LNCAP (cell line): ENCODE data around the gene RMRP.

Experiments
- TF ChIP-seq, protein P1 (sequence below): fragments of 450-650 bp; IDR thresholded peaks from 2 replicates; pipeline ENCODE4 v1.5.1; 2017; ENCODE audit warnings: mild to moderate bottlenecking

Gene RMRP

DNA sequence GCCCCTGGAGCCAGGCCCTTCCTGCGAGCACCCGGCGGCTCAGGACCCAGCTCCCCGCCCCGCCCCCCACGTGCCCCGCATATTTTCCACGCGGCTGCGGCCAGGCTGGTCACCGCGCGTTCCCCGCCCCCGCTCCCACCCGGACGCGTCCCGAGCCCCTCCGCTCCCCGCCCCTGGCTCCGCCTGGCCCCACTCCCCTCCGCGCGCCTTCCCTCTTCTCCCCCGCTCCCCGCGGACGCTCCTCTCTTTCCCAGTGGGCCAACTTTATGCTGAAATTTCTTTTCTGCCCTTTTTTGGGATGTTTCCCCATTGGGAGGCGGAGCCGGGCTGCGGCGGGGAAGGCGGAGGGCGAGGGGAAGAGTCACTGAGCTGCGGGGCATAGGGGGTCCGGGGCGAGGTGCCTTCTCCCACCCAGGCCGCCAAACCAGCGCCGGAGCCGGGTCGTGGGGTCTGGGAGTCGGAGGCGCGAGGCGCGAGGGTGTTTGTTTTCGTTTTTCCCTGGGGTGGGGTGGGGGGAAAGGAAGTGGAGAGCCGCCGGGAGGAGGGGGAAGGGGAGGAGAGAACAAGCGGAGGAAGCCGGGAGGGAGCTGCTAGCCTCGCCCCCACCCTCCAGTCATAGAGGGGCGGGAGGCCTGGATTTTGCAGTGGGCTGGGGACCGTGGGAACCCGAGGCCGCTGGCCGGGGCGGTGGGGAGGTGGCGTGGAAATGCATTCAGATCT, 33.0 kb upstream of the RMRP start:
- TF ChIP-seq, protein P1, sequence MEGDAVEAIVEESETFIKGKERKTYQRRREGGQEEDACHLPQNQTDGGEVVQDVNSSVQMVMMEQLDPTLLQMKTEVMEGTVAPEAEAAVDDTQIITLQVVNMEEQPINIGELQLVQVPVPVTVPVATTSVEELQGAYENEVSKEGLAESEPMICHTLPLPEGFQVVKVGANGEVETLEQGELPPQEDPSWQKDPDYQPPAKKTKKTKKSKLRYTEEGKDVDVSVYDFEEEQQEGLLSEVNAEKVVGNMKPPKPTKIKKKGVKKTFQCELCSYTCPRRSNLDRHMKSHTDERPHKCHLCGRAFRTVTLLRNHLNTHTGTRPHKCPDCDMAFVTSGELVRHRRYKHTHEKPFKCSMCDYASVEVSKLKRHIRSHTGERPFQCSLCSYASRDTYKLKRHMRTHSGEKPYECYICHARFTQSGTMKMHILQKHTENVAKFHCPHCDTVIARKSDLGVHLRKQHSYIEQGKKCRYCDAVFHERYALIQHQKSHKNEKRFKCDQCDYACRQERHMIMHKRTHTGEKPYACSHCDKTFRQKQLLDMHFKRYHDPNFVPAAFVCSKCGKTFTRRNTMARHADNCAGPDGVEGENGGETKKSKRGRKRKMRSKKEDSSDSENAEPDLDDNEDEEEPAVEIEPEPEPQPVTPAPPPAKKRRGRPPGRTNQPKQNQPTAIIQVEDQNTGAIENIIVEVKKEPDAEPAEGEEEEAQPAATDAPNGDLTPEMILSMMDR, result no peak

DNA sequence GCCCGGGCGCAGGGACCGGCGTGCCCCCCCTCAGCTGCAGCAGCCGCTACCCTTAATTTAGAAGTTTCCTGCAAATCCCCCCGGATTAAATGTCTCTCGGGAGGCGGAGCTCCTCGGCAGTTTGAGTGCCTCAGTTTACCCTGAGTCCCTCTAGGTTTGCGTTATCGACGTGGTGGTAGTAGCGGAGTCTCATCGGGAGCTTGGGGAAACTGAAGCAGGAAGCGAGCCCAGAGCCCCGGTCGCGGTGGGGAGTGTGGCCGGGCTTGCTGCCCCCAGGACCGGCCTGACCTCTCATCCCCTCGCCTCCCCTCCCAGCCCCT, 32.4 kb upstream of the RMRP start:
- TF ChIP-seq, protein P1, result no peak

DNA sequence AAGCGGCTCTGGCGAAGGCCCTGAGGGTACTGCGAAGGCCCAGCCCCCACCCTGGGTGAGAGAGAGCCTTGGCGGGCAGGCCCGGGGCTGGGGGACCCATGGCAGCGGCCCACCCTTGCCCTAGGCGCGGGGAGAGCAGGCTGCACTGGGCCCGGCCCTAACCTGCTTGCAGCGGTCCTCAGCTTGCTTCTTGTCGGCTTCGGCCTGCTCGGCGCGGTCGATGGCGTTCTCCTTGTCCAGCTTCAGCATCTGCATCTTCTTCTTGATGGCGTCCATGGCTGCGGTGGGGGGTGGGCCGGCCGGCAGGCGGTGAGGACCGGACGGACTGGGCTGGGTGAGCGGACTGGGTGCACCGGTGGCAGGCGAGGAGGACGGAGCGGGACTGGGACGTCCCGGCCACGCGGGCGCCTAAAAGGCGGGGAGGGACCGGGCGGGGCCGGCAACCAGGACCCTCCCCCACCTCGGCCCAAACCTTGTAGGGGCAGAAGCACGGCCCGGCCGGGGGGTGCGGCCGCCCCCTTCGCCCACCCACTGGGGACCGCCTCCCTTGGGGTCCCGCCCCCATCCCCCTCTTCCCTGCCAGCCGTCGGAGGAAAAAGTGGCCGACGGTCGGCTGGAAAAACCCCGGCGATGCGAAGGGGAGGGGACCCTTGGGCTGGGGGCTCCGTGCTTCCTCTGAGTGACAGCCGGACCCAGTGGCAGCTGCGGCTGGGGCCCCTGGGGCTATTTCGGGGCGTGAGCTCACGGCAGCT, 31.9 kb upstream of the RMRP start, which contains the start of gene TPM2:
TSS of gene TPM2 (minus strand) at position 384 of the 752 bp plus-strand sequence. CDS start at position 276, 108 bp downstream.
- TF ChIP-seq, protein P1, result no peak

DNA sequence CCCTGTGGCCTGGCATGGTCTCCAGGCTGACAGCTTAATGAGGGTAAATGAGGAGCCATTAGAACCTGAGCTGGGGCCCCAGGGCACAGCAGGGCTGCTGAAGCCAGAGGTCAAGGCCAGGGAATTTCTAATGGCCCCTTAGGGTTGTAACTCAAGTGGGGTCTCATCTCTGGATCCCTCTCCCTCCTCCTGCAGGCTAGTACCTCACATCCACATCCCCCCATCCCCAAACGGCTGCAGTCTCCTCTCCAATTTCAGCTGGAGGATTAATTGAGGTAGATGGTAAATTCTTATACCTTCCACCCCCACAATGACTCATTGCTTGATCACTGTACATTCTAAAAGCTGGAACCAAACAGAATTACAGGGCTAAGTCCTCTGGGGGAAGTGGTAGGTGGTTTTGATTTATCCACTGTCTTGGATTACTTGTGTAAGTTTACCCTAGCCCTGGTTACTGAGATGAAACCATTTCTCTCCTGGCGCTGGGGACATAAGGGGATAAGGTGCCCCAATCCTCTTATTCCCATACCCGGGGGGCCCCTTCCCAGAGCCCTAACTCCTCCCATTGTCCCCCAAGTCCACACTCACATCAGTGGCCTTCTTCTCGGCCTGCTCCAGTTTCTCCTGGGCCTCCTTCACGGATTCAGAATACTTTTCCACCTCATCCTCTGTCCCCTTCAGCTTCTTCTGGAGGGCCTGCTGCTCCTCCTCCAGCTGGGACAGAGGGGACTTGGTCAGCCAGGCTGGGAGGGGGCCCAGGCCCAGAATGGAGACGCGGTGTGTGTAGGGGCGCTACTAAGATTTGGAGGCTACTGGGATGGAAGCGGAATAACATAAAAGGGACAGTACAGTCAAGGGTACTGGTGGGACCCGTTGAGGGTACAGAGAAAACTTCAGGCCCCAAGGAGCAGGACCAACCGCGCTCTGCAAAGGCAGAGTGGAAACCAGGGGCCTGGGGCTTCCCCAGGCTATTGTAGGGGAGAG, 31.0 kb upstream of the RMRP start:
- TF ChIP-seq, protein P1, result no peak

DNA sequence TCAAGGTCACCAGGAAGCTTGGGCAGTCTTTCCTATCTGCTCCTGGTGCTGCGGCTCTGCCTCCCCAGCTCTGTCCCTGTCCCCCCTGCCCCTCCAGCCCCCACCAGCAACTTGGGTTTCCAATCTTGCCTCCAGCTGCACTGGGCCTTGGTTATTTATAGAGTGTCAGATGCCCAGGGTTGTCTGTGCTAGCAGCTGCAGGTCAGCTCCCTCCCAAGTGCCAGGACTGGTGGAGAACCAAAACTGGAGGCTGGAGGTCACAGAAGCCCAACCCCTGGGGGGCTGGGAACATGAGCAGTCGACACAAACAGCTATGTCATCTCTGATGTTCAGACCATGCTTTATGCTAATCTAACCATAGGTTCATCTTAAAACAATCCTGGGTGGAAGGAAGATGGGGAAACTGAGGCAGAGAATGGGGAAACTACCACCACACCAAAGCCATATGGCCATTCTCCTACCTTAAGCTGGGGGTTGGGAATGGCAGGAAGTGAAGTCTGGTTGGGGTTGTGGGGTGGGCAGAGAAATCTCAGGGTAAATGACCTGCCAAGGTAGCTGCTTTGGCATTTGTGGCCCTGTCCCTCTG, 30.2 kb upstream of the RMRP start:
- TF ChIP-seq, protein P1, result no peak

DNA sequence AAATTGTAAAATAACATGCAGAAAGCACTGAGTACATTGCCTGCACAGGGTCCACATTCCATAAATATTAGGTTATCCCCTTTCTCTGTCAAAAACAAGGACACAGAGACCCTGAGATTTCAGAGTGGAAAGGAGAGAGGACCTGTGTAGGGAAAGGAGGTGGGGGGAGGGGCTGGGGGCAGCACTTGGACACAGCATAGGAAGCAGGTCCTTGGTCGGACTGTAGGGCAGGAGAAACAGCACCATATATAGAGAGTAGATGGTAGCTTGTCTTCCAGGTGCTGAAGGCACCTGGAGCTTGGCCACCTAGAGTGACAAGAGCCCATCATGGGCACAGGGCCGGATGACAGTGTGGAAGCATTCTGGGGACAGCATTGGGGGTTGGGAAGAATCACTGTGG, 29.5 kb upstream of the RMRP start:
- TF ChIP-seq, protein P1, result no peak
